OCI-LY3 (cell line): Measurements from ENCODE around the gene GRIN2A.

Source experiments
- H2AFZ ChIP-seq: fragments of 200-600, 300-600 bp; shearing (Covaris generic); 2 replicates; pipeline ENCODE4 v1.6.0; 2014; ENCODE audit warnings: antibody characterized with exemption, low read depth, low read length
- H3K27ac ChIP-seq: fragments of 200-600, 300-600 bp; sonication (generic); 2 replicates; pipeline ENCODE4 v1.5.1; 2014; ENCODE audit warnings: mild to moderate bottlenecking, low read length, moderate library complexity, mixed read lengths
- H3K27me3 ChIP-seq: fragments of 200-600, 300-600 bp; sonication (generic); 2 replicates; pipeline ENCODE4 v1.6.1; 2014; ENCODE audit warnings: low read depth, low read length, mixed read lengths
- H3K36me3 ChIP-seq: fragments of 200-600, 300-600 bp; sonication (generic); replicated peaks from 2 replicates; pipeline ENCODE3; 2014; ENCODE audit warnings: low read depth, low read length, mixed read lengths
- H3K4me1 ChIP-seq: fragments of 300-600, 200-600 bp; sonication (generic); 2 replicates; pipeline ENCODE4 v1.6.1; 2014; ENCODE audit warnings: low read length, mixed read lengths
- H3K4me2 ChIP-seq: fragments of 200-600, 300-600 bp; sonication (generic); 2 replicates; pipeline ENCODE4 v1.6.1; 2014; ENCODE audit warnings: low read length, mixed read lengths
- H3K4me3 ChIP-seq: fragments of 300-600, 200-600 bp; sonication (generic); 2 replicates; pipeline ENCODE4 v1.5.1; 2014; ENCODE audit warnings: antibody characterized with exemption, mild to moderate bottlenecking, low read length, moderate library complexity
- H3K79me2 ChIP-seq: fragments of 300-600, 200-600 bp; shearing (Covaris generic); 2 replicates; pipeline ENCODE4 v1.6.1; 2014; ENCODE audit warnings: mild to moderate bottlenecking, low read length, mixed read lengths
- H3K9ac ChIP-seq: fragments of 300-600, 200-600 bp; shearing (Covaris generic); 2 replicates; pipeline ENCODE4 v1.6.0; 2014; ENCODE audit warnings: mild to moderate bottlenecking, low read length, moderate library complexity
- H3K9me3 ChIP-seq: fragments of 200-600, 300-600 bp; shearing (Covaris generic); 2 replicates; pipeline ENCODE4 v1.6.1; 2014; ENCODE audit warnings: low read length, mixed read lengths; ENCODE audit not compliant: insufficient read depth
- H4K20me1 ChIP-seq: fragments of 200-600, 300-600 bp; sonication (generic); 2 replicates; pipeline ENCODE4 v1.6.1; 2016; ENCODE audit warnings: low read length, mixed read lengths; ENCODE audit not compliant: insufficient read depth
- EZH2phosphoT487 ChIP-seq: fragments of 200-600 bp; shearing (Covaris generic); IDR thresholded peaks from 2 replicates; pipeline ENCODE4 v1.6.1; 2018; ENCODE audit warnings: antibody characterized with exemption, mixed run types, low read depth
- TF ChIP-seq, protein P1 (sequence below): fragments of 200-600, 300-600 bp; sonication (generic); IDR thresholded peaks from 2 replicates; pipeline ENCODE4 v1.5.1; 2014; ENCODE audit warnings: antibody characterized with exemption, low read length, low read depth

The GRIN2A gene

DNA sequence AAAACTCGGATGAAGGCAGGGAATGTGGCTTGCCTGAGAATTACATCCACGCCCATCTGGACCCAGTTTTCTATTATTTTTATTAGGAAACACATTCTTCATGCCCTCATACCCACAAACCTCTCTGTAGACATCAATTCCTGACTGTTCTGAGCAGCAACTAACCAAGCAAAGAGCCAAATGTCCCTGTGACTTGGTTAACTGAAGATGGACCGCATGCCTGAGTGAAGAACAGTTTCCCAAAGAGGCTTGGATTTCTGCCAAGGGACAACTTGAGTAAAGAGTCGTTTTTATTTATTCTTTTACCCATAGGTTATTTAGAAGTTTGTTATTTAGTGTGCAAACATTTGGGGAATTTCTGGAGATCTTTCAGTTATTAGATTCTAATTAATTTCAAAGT, 259.8 kb downstream of the GRIN2A start:
- TF ChIP-seq, protein P1, sequence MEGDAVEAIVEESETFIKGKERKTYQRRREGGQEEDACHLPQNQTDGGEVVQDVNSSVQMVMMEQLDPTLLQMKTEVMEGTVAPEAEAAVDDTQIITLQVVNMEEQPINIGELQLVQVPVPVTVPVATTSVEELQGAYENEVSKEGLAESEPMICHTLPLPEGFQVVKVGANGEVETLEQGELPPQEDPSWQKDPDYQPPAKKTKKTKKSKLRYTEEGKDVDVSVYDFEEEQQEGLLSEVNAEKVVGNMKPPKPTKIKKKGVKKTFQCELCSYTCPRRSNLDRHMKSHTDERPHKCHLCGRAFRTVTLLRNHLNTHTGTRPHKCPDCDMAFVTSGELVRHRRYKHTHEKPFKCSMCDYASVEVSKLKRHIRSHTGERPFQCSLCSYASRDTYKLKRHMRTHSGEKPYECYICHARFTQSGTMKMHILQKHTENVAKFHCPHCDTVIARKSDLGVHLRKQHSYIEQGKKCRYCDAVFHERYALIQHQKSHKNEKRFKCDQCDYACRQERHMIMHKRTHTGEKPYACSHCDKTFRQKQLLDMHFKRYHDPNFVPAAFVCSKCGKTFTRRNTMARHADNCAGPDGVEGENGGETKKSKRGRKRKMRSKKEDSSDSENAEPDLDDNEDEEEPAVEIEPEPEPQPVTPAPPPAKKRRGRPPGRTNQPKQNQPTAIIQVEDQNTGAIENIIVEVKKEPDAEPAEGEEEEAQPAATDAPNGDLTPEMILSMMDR: no peak
- no peak for TF ChIP-seq EZH2phosphoT487
- no peaks in the 10 kb centered on the region for H4K20me1 ChIP-seq
- no peak overlapping the region for H2AFZ ChIP-seq
- no peaks in the 10 kb centered on the region for H3K79me2 ChIP-seq
- H3K27ac ChIP-seq: no peak overlapping the region
- H3K4me1 ChIP-seq: peaks cover 24% of the 10 kb centered on the region
- no peaks in the 10 kb centered on the region for H3K27me3 ChIP-seq
- no peak overlapping the region for H3K9ac ChIP-seq
- no peaks in the 10 kb centered on the region for H3K36me3 ChIP-seq
- no peak overlapping the region for H3K4me2 ChIP-seq
- H3K4me3 ChIP-seq: no peak overlapping the region
- no peaks in the 10 kb centered on the region for H3K9me3 ChIP-seq

DNA sequence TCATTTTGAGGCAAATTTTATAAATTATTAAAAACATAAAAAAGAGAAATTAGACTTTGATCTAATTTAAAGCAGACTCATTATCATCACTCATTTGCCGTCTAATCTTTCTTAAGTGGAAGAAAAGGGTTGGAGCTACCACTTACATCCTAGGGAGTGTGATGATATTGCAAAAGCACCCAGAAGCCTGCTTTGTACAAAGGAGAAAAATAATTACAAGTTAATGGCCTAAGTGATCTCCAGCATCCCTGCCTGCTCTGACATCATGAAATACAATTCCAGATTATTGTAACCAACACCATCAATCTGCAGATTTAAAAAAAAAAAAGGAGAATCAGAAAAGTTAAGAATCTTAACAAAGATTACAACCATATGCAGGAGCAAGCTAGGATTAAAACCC, 260.2 kb downstream of the GRIN2A start:
- no peak overlapping the region for H3K27ac ChIP-seq
- H2AFZ ChIP-seq: no peak overlapping the region
- no peaks in the 10 kb centered on the region for H3K79me2 ChIP-seq
- H3K9ac ChIP-seq: no peak overlapping the region
- H3K4me1 ChIP-seq: peaks cover 19% of the 10 kb centered on the region
- H3K36me3 ChIP-seq: no peaks in the 10 kb centered on the region
- no peak overlapping the region for H3K4me2 ChIP-seq
- H4K20me1 ChIP-seq: no peaks in the 10 kb centered on the region
- no peaks in the 10 kb centered on the region for H3K27me3 ChIP-seq
- TF ChIP-seq, protein P1: no peak
- no peak for TF ChIP-seq EZH2phosphoT487
- no peak overlapping the region for H3K4me3 ChIP-seq
- H3K9me3 ChIP-seq: no peaks in the 10 kb centered on the region

DNA sequence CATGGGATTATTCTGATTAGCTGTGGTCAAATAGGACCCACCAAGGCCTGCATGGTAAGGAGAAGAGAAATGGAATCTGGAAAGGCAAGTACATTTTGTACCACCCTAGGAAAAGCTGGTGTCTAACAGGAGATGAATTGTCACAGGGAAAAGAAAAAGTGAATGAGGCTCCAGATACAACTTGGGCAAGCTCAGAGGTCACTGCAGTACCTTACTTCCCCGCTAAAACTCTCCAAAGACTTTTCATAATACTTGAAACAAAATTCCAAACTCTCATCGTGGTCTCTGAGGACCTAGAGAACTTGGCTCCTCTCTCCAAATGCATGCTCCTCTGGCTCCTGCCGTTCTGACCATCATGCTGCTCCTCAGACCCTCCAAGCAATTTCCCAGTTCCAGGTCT, 262.8 kb downstream of the GRIN2A start:
- TF ChIP-seq, protein P1: no peak
- no peak for TF ChIP-seq EZH2phosphoT487
- peaks cover 4% of the 10 kb centered on the region for H3K36me3 ChIP-seq
- H3K4me3 ChIP-seq: no peak overlapping the region
- no peaks in the 10 kb centered on the region for H4K20me1 ChIP-seq
- no peak overlapping the region for H2AFZ ChIP-seq
- H3K4me1 ChIP-seq: peaks cover 14% of the 10 kb centered on the region
- no peaks in the 10 kb centered on the region for H3K27me3 ChIP-seq
- H3K27ac ChIP-seq: no peak overlapping the region
- H3K79me2 ChIP-seq: no peaks in the 10 kb centered on the region
- H3K9me3 ChIP-seq: no peaks in the 10 kb centered on the region
- no peak overlapping the region for H3K9ac ChIP-seq
- no peak overlapping the region for H3K4me2 ChIP-seq

DNA sequence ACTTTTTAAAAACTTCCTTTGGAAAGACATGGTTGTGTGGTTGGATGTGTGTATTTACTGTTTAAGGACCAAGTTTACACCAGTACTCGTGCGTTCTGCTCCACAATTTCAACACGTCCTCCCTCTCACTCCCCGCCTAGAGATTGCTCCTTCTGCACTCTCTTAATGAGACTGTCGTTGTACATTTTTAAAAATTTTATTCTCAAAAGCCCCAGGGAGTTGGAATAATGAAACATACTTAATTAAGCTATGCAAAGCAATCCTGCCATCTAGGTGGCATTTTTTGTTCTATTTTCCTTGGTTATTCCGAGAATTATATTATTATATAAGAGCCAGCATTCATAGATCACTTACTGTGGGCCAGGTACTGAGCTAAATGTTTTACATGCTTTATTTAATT, 264.5 kb downstream of the GRIN2A start:
- no peak overlapping the region for H3K4me3 ChIP-seq
- no peak overlapping the region for H3K4me2 ChIP-seq
- TF ChIP-seq EZH2phosphoT487: no peak
- TF ChIP-seq, protein P1: no peak
- H4K20me1 ChIP-seq: no peaks in the 10 kb centered on the region
- H3K9me3 ChIP-seq: no peaks in the 10 kb centered on the region
- no peaks in the 10 kb centered on the region for H3K79me2 ChIP-seq
- H3K9ac ChIP-seq: no peak overlapping the region
- H3K27ac ChIP-seq: no peak overlapping the region
- H2AFZ ChIP-seq: no peak overlapping the region
- peaks cover 30% of the 10 kb centered on the region for H3K4me1 ChIP-seq
- H3K27me3 ChIP-seq: no peaks in the 10 kb centered on the region
- peaks cover 4% of the 10 kb centered on the region for H3K36me3 ChIP-seq
